ENCODE measurements around the gene BACE1-AS.

- TF ChIP-seq CTCF (IDR thresholded peaks at IDR 0.05) (no peak), POLR2A (IDR thresholded peaks at IDR 0.05) (no peak)
Measured at GRCh38 chr11:117298195-117298594, 7.0 kb downstream of the BACE1-AS start.

Measured in tibial nerve (tissue), 3 donors.